Upper lobe of right lung (tissue), 1 donor: ENCODE measurements around the gene ANXA2. TPM values are rescaled to one million over a fixed set of nuclear protein-coding genes. Genes with fewer than 3 reads are reported as not detected.
A peak's percentile ranks its signal among the peaks of the same experiment; 100 is the strongest.
"Not testable (repeated sequence)": the region's sequence is repeated elsewhere in the genome, so short reads cannot be mapped to it uniquely, and the experiment has no call there.

ENCODE experiments used
- ATAC-seq: fragments of 200-7000 bp; cut with Tn5 transposase; one replicate; pipeline ENCODE4 v1.9.1; 2020; ENCODE audit warnings: mild to moderate bottlenecking, moderate library complexity
- DNase-seq: peaks from one replicate; pipeline ENCODE4 v3.0.0-alpha.2; 2020
- H3K27ac ChIP-seq: fragments of 200-600 bp; one replicate; pipeline ENCODE4 v1.8.0; 2022
- H3K27me3 ChIP-seq: fragments of 200-600 bp; one replicate; pipeline ENCODE4 v1.8.0; 2022; ENCODE audit warnings: mild to moderate bottlenecking
- H3K36me3 ChIP-seq: fragments of 200-600 bp; one replicate; pipeline ENCODE4 v1.8.0; 2022
- H3K4me1 ChIP-seq: fragments of 200-600 bp; one replicate; pipeline ENCODE4 v1.8.0; 2022
- H3K4me3 ChIP-seq: fragments of 200-600 bp; one replicate; pipeline ENCODE4 v1.8.0; 2022; ENCODE audit warnings: mild to moderate bottlenecking
- H3K9me3 ChIP-seq: fragments of 200-600 bp; one replicate; pipeline ENCODE4 v1.8.0; 2022
- intact Hi-C: fragments of 100-400 bp; cut with DNase I; formaldehyde crosslinking; loops from one replicate; pipeline ENCODE4 v1.11.0; 2022
- total RNA-seq: library from RNA; stranded (reverse); fragmentation: NEBNext Ultra II Directional; extraction: Animal tissue kit (Norgen Biotek cat#: 25700); gene quantifications from one replicate; pipeline ENCODE4 v1.2.1, GENCODE V29; 2021
- TF ChIP-seq, protein P1 (sequence below): fragments of 200-600 bp; IDR thresholded peaks from one replicate; pipeline ENCODE4 v1.8.0; 2022; ENCODE audit warnings: antibody characterized with exemption
- donor health status: DM: no; HTN: yes; CAD: no; lungs with severe emphysema.

ANXA2 gene
- total RNA-seq, 1 donor from 2014 or later, result 818 TPM

GRCh38 chr15:60408463-60408981, 10.7 kb upstream of the ANXA2 start:
- Histone ChIP-seq H3K9me3 (no peaks in the 10 kb centered on the region), H3K36me3 (no peaks in the 10 kb centered on the region), H3K4me1 (peaks cover 20% of the 10 kb centered on the region), H3K4me3 (no peak overlapping the region), H3K27ac (no peak overlapping the region), H3K27me3 (no peaks in the 10 kb centered on the region)
- peak; percentile 92 for ATAC-seq
- no peak for DNase-seq
- intact Hi-C loops, result no loop called here
- TF ChIP-seq, protein P1, sequence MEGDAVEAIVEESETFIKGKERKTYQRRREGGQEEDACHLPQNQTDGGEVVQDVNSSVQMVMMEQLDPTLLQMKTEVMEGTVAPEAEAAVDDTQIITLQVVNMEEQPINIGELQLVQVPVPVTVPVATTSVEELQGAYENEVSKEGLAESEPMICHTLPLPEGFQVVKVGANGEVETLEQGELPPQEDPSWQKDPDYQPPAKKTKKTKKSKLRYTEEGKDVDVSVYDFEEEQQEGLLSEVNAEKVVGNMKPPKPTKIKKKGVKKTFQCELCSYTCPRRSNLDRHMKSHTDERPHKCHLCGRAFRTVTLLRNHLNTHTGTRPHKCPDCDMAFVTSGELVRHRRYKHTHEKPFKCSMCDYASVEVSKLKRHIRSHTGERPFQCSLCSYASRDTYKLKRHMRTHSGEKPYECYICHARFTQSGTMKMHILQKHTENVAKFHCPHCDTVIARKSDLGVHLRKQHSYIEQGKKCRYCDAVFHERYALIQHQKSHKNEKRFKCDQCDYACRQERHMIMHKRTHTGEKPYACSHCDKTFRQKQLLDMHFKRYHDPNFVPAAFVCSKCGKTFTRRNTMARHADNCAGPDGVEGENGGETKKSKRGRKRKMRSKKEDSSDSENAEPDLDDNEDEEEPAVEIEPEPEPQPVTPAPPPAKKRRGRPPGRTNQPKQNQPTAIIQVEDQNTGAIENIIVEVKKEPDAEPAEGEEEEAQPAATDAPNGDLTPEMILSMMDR, result no peak

DNA sequence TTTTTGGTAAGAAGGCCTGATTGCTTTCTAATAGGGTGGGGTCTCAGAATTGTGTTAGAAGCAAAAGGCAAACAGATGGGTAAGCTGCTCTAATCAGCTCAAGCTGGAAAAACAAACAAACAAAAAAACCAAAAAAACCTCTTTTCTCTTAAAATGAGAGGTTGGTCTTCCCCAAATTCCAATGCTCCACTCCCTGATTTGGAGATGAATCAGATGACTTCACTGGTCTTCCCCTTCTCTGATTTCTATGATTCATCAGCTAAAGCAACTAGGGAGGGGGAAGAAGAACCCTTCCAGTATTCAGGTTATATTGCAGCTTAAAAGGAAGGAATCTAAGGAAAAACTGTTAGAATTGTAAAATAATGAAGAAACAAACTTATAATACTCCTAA, 9.6 kb upstream of the ANXA2 start:
- peaks cover 20% of the 10 kb centered on the region for H3K4me1 ChIP-seq
- TF ChIP-seq, protein P1, result no peak
- ATAC-seq (peak; percentile 53), DNase-seq (no peak)
- H3K27ac ChIP-seq, result no peak overlapping the region
- H3K9me3 ChIP-seq, result no peaks in the 10 kb centered on the region
- no peak overlapping the region for H3K4me3 ChIP-seq
- intact Hi-C loops, result no loop called here
- no peaks in the 10 kb centered on the region for H3K36me3 ChIP-seq
- no peaks in the 10 kb centered on the region for H3K27me3 ChIP-seq

DNA sequence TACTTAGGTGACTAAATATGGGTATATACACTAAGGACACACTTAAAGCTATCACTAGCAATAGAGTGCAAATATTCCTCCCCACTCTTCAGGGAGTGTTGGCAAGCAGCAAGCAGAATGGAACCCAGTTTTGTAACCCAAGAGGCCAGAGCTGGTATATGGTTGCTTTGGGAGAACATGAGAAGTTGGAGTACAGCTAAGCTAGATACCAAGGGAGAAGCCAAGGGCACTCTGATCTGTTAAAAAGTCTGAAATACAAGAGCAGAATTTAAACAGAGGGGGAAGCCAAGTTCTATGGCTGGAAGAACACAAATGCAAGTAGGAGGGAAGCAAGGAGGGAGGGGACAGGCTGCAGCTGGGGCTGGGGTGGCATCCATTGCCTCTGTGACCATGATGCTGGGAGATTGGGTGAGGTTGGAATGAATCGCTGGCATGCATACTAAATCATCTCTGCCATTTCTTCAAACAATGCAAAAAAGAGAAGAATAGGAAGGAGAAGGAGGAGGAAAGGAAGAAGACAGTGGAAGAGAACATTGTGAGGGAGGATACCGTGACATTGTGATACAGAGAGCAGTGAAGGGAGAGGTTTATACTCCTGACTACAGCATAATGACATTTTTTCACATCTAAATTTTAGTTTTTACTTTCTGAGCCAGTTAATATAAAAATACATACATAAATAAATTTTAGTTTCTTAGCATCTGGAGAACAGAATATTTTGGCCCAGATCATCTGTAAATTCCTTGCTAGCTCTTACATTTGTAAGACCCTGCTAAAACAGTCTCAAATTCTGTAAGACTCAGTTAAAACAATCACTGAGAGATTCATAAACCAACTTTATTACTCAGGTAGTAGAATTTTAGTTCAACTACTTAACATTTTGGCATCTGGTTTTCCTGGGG, 9.0 kb upstream of the ANXA2 start:
- H3K27ac ChIP-seq, result no peak overlapping the region
- no peak overlapping the region for H3K4me3 ChIP-seq
- TF ChIP-seq, protein P1, result no peak
- no peak for DNase-seq
- H3K9me3 ChIP-seq, result no peaks in the 10 kb centered on the region
- ATAC-seq, result peak; percentile 15
- intact Hi-C loops, result no loop called here
- no peaks in the 10 kb centered on the region for H3K27me3 ChIP-seq
- H3K4me1 ChIP-seq, result peaks cover 20% of the 10 kb centered on the region
- no peaks in the 10 kb centered on the region for H3K36me3 ChIP-seq

DNA sequence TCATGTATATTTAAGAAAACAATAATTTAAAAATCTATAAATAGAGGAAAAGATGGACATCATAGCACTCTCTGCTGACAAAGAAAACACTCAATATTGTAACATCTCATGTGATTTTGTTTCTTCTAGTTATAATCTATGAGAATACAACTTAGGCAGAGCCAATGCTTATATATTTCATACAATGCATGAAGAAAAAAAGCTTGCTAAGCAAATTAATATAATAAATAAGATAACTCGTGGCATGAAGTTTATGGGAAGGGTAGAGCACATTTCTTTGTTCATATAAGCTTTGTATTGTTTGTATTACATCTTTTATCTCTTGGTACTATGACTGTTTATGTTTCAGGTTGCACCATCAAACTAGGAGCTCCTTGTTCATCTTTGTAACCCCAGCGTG, 7.6 kb upstream of the ANXA2 start:
- DNase-seq, result no peak
- peaks cover 20% of the 10 kb centered on the region for H3K4me1 ChIP-seq
- no peaks in the 10 kb centered on the region for H3K9me3 ChIP-seq

DNA sequence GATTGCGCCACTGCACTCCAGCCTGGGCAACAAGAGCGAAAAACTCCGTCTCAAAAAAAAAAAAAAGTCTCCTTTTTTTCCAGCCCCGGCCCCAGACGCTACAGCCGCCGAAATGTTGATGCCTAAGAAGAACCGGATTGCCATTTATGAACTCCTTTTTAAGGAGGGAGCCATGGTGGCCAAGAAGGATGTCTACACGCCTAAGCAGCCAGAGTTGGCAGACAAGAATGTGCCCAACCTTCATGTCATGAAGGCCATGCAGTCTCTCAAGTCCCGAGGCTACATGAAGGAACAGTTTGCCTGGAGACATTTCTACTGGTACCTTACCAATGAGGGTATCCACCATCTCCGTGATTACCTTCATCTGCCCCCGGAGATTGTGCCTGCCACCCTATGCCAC, 6.6 kb upstream of the ANXA2 start:
- H3K27me3 ChIP-seq, intact Hi-C loops, H3K36me3 ChIP-seq, DNase-seq, ATAC-seq, H3K27ac ChIP-seq, H3K4me3 ChIP-seq, H3K9me3 ChIP-seq: not testable (repeated sequence)
- peaks cover 20% of the 10 kb centered on the region for H3K4me1 ChIP-seq

More for the DNA sequence above, 7.6 kb upstream of the ANXA2 start:
- TF ChIP-seq, protein P1, result no peak
- H3K36me3 ChIP-seq, result no peaks in the 10 kb centered on the region
- no peak overlapping the region for H3K4me3 ChIP-seq
- H3K27me3 ChIP-seq, result no peaks in the 10 kb centered on the region
- intact Hi-C loops, result no loop called here
- no peak for ATAC-seq
- H3K27ac ChIP-seq, result no peak overlapping the region

GRCh38 chr15:60400944-60401343, 3.2 kb upstream of the ANXA2 start:
- H3K27ac ChIP-seq, result no peak overlapping the region

More at GRCh38 chr15:60400944-60401343, 3.2 kb upstream of the ANXA2 start:
- peaks cover 7% of the 10 kb centered on the region for H3K4me1 ChIP-seq
- no peak overlapping the region for H3K4me3 ChIP-seq
- intact Hi-C loops, result no loop called here
- ATAC-seq (no peak), DNase-seq (no peak)
- no peaks in the 10 kb centered on the region for H3K9me3 ChIP-seq
- TF ChIP-seq, protein P1, result no peak
- peaks cover 3% of the 10 kb centered on the region for H3K36me3 ChIP-seq
- no peaks in the 10 kb centered on the region for H3K27me3 ChIP-seq
